Stimulated activated CD4-positive, alpha-beta T cell treated with anti-CD3 and anti-CD28 coated beads, Interleukin-2, amount 100 ng/mL, for 48 hours (primary cell): ENCODE measurements around the gene PLEKHF1.

ENCODE experiments used
- DNase-seq, 2 donors: peaks; one replicate each; pipeline ENCODE4 v3.0.0-alpha.2; 2020

The PLEKHF1 gene

DNA sequence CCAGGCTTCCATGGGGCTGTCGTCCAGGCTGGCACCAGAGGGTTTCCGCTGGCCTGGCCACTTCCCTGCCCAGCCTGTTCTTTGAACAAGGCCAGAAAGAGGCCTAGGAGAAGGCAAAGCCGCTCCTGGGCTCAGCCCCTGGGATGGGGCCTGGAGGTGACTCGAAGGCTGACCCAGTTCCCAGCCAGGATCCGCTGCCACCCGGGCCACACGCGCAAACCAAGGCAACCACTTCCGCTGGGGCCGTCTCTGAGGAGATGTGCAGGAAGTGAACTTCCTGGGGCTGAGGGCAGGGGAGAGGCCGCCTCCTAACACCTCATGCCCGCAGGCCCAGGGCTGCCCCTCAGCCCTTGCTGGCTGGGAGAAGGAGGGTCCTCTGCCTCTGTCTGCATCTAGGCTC is 15.2 kb downstream of the PLEKHF1 start:
- DNase-seq, result peak; percentile 71

DNA sequence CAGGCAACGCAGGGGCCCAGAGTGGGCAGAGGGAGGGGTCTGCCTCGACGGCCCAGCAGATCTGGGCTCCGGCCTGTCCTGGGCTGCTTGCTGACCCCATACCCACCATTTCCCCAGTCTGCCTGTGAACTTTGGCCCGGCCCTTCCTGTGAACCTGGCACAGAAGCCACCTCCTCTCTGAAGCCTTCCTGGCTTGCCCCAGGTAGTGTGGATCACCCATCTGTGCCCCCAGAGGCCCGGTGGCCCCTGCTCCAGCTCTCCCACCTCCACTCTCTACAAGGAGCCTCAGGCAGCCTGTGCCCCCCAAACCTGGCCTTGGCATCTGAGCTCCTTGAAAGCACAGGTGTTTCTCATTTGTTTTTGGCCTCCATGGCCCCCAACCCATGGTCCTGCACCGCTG is 15.7 kb downstream of the PLEKHF1 start:
- no peak for DNase-seq

DNA sequence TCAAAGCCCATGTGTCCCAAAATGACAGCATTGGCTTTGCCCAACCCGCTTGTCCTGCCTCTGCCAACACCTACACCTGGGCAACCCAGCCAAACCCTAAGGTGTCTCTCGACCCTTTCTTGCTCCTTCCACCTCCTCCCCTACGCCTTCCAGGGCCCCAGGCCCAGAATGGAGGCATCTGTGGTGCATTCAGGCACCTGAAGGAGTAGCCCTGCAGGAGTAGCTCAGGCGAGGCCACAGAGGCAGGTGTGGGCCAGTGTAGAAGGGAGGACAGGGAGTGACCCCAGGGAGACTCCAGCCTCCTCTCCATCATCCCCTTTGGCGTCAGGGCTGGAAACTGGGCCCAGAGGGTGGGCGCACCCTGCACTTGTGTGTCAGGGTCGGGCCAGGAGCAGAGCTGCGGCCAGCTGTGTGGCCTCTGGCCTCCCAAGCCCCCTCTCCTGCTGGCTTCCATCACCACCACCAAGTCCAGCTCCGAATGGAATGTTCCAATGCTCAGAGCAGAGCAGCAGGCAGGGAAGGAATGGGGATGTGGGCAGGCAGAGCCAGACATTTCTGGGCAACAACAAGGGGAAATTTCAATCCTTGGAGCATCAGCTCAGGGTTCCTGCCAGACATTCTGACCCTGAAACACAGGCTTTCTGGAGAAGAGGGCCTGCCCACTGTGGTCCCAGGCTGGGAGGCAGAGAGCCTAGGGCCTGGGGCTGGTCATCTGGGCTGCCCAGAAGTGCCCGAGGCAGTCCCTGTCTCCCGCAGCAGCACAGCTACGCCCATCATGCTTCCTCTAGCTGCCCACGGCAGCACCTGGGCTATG is 16.4 kb downstream of the PLEKHF1 start:
- DNase-seq, result no peak

- DNase-seq, result no peak
These were observed 17.1 kb downstream of the PLEKHF1 start for GRCh38 chr19:29682236-29682895.

DNA sequence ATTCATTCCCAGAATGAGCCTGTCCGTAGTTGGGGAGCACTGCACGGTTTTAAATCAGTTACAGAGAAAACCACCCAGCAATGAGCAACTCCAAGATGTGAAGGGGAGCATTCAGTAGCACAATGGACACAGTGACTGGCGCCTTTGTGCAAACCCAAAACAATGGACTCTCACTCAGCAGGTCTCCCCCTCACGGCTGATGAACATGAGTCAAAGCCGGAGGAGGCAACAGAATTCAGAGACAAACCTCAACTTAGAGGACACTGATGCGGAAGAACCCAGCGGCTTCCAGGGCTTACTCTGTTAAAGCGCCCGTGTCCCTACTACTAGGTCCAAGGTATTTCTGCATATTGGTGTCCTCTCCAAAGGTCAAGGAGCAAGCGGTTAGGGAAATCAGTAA is 17.7 kb downstream of the PLEKHF1 start:
- DNase-seq, result no peak

DNA sequence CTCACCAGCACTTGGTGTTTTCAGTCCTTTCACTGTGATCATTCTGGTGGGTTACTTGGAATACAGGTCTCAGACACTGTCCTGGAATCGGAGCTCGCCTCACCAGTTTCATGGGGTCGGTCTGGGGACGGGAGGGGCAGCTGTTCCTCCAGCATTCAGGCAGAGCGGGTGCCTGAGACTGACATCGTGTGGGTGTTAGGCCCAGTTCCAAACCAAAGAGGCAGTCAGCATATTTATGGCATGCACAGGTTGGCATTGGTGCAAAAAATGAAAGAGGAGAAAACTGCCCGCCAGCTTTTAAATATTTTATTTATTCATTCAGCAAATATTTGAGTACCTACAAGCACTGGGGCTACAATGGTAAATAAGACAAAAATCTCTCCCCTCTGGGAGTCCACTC is 20.1 kb downstream of the PLEKHF1 start:
- no peak for DNase-seq

DNA sequence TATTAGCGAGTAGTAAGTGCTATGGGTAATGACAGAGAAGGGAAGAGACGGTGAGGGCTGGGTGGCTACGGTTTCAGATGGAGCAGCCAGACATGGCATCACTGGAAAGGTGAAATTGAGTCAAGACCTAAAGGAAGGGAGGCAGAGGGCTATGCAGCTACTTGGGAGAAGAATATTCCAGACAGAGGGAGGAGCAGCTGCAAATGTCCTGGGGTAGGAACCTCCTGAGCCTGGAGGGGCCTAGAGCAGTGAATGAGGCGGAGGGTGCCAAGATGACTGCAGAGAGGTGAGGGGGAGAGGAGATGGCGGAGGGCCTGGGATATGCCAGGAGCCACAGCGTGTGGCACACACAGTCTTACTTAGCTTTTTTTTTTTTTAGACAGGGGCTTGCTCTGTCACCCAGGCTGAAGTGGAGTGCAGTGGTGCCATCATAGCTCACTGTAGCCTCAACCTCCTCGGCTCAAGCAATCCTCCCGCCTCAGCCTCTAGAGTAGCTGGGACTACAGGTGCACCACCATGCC is 21.1 kb downstream of the PLEKHF1 start:
- no peak for DNase-seq

DNA sequence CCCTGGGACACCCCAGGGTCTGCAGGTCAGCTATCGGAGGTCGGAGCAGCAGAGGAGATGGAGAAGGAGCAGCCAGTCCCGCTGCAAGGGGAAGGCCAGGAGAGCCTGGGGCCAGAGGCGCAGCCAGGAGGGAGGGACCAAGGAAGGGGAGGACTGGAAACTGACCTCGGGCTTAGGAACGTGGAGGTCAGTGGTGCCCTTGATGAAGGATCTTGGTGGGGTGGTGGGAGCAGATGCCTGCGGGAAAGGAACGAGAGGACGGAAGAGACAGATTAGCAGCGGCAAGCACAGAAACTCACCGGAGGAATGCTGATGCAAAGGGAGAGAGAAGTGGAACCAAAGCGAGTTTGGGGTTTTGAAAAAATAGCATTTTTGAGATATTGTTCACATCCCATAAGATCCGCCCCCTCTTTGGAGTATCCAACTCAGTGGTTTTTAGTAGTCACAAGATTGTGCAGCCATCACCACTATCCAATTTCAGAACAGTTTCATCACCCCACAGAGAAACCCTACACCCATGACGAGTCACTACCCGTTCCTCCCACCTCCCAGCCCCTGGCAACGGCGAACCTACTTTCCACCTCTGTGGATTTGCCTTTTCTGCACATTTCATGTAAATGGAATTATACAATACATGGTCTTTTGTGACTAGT is 22.1 kb downstream of the PLEKHF1 start:
- DNase-seq, result no peak

DNA sequence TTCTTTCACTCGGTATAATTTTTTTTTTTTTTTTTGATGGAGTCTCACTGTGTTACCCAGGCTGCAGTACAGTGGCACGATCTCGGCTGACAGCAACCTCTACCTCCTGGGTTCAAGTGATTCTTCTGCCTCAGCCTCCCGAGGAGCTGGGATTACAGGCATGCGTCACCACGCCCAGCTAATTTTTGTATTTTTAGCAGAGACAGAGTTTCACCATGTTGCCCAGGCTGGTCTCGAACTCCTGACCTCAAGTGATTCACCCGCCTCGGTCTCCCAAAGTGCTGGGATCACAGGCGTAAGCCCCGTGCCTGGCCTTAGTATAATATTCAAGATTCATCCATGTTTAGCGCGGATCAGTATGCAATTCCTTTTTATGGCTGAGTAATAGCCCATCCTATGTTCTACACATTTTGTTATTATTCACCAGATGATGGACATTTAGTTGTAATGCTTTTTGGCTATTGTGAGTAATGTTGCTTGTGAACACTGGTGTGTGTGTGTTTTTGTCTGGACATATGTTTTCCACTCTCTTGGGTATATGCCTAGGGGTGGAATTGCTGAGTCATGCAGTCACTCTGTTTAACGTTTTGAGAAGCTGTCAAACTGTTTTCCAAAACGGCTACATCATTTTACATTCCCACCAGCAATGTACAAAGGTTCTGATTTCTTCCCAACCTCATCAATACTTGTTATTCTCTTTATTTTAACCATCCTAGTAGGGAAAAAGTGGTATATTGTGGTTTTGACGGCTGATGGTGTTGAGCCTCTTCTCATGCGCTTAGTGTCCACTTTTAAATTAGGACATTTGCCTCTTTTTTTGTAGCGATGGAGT is 22.9 kb downstream of the PLEKHF1 start:
- no peak for DNase-seq

GRCh38 chr19:29690842-29691241 is 25.6 kb downstream of the PLEKHF1 start:
- peak in 1 of 2 donors; percentile 51 for DNase-seq

DNA sequence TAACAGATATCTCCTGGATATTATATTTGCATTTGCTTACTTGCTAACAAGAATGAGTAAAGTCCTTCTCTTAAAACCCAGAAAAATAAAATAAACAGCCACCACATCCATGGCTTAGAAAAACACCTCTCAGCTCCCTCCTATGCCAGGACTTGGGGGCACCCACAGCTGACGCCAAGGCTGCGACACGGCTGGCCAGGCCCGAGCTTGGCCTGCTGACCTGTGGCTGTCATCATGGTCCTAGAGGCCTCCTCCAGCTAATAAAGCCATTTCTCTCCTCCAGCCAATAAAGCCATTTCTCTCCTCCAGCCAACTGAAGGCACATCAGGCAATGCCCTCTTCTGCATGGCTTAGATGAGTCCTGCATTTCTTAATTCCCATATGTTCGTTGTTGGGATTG is 28.9 kb downstream of the PLEKHF1 start:
- no peak for DNase-seq

GRCh38 chr19:29694669-29695627 is 29.7 kb downstream of the PLEKHF1 start:
- peak; percentile 77 to 85 for DNase-seq

GRCh38 chr19:29695765-29696564 is 30.7 kb downstream of the PLEKHF1 start:
- no peak for DNase-seq

DNA sequence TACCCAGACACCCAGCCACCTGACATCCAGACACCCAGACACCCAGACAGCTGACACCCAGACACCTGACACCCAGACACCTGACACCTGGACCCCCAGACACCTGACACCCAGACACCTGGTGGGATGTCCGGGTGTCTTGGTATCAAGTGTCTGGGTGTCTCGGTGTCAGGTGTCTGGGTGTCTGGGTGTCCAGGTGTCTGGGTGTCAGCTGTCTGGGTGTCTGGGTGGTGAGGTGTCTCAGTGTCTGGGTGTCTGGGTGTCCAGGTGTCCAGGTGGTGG is 31.2 kb downstream of the PLEKHF1 start:
- DNase-seq, result no peak

DNA sequence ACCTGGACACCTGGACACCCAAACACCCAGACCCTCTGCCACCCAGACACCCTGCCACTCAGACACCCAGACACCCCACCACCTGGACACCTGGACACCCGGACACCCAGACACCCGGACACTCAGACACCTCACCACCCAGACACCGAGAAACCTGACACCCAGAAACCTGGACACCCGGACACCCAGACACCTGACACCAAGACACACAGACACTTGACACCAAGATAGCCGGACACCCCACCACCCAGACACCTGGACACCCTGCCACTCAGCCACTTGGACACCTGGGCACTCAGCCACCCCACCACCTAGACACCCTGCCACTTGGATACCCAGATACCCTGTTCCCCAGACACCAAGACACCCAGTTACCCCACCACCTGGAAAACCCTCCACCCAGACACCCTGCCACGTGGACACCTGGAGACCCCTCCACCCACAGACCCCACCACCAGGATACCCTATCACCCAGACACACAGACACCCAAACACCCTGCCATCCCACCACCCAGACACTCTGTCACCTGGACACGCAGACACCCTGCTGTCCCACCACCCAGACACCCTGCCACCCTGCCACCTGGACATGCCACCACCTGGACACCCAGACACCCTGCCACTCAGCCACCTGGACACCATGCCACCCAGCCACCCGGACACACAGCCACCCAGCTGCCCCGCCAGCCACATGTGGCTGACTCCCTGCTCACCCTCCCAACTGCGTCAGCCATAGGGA is 32.4 kb downstream of the PLEKHF1 start:
- no peak for DNase-seq

DNA sequence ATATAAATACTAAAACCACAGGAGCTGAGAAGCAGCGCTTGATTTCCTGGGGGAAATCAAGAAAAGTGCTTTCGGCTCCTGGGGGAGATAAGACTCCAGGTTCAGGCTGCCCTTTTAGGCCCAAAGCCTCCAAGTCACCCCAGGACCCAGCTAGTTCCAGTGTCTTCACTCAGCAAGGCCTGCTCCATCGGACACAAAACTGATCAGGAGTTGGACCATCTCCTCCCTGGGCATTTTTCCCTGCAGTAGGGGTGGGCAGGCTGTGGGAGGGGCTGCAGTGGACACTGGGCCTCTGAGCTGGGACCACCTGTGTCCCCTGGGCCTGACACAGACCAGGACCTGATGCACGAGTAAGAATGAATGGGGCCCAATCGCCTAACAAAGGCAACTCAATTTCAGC is 34.6 kb downstream of the PLEKHF1 start:
- DNase-seq, result no peak

- DNase-seq, result no peak
These were observed 35.2 kb downstream of the PLEKHF1 start for GRCh38 chr19:29700498-29700897.

GRCh38 chr19:29702161-29702962 is 37.1 kb downstream of the PLEKHF1 start:
- DNase-seq, result no peak

DNA sequence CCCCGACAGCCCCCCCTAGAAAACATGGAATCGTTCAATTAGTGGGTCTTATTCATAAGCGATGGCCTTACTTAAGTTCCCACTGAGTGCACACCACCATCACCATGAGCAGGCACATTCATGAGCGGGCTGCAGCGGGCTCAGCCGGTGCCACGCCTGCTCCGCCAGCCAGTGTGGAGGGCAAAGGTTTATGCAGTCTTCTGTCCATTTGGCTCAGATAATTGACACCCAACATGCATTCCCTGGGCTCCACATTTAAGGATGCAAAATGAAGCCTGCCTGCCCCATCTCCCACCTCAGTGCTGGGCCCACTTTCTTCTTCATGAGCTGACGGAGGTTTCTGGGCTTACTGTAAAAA is 37.7 kb downstream of the PLEKHF1 start:
- DNase-seq, result no peak
